HG03066 (cell line): ENCODE data around the gene DENND1A.
"Not testable (repeated sequence)": the region's sequence is repeated elsewhere in the genome, so short reads cannot be mapped to it uniquely, and the experiment has no call there.

Experiments used
- ATAC-seq: cut with Tn5 transposase; IDR thresholded peaks from one replicate; pipeline ENCODE4 v1.9.1; 2021; ENCODE audit warnings: low read depth; ENCODE audit not compliant: unreplicated experiment

Gene DENND1A

GRCh38 chr9:123823194-123823947 lies 106.6 kb downstream of the DENND1A start:
- ATAC-seq: no peak

GRCh38 chr9:123821619-123822018 lies 108.3 kb downstream of the DENND1A start:
- no peak for ATAC-seq

- ATAC-seq: no peak
These were observed 109.8 kb downstream of the DENND1A start for GRCh38 chr9:123820139-123820538.

- no peak for ATAC-seq
These were observed 113.0 kb downstream of the DENND1A start for GRCh38 chr9:123816817-123817472.

GRCh38 chr9:123815856-123816255 lies 114.1 kb downstream of the DENND1A start:
- ATAC-seq: not testable (repeated sequence)

GRCh38 chr9:123814496-123814895 lies 115.4 kb downstream of the DENND1A start:
- no peak for ATAC-seq

- no peak for ATAC-seq
These were observed 116.9 kb downstream of the DENND1A start for GRCh38 chr9:123812984-123813383.

- no peak for ATAC-seq
These were observed 122.7 kb downstream of the DENND1A start for GRCh38 chr9:123807251-123807650.

GRCh38 chr9:123806829-123807228 lies 123.1 kb downstream of the DENND1A start:
- ATAC-seq: no peak

- ATAC-seq: no peak
These were observed 131.7 kb downstream of the DENND1A start for GRCh38 chr9:123798195-123798594.

GRCh38 chr9:123796618-123797484 lies 133.1 kb downstream of the DENND1A start:
- no peak for ATAC-seq

GRCh38 chr9:123796094-123796493 lies 133.8 kb downstream of the DENND1A start:
- no peak for ATAC-seq

GRCh38 chr9:123795336-123795735 lies 134.6 kb downstream of the DENND1A start:
- no peak for ATAC-seq

- no peak for ATAC-seq
These were observed 137.4 kb downstream of the DENND1A start for GRCh38 chr9:123792501-123792900.

- no peak for ATAC-seq
These were observed 140.2 kb downstream of the DENND1A start for GRCh38 chr9:123789554-123790292.

GRCh38 chr9:123787416-123787815 lies 142.5 kb downstream of the DENND1A start:
- ATAC-seq: no peak

GRCh38 chr9:123784518-123784917 lies 145.4 kb downstream of the DENND1A start:
- ATAC-seq: no peak

GRCh38 chr9:123778232-123778902 lies 151.6 kb downstream of the DENND1A start:
- no peak for ATAC-seq

- no peak for ATAC-seq
These were observed 153.0 kb downstream of the DENND1A start for GRCh38 chr9:123776708-123777537.
